ENCODE results near the gene KCNK18.
"Not testable (repeated sequence)": the region's sequence is repeated elsewhere in the genome, so short reads cannot be mapped to it uniquely, and the experiment has no call there.

KCNK18 gene

DNA sequence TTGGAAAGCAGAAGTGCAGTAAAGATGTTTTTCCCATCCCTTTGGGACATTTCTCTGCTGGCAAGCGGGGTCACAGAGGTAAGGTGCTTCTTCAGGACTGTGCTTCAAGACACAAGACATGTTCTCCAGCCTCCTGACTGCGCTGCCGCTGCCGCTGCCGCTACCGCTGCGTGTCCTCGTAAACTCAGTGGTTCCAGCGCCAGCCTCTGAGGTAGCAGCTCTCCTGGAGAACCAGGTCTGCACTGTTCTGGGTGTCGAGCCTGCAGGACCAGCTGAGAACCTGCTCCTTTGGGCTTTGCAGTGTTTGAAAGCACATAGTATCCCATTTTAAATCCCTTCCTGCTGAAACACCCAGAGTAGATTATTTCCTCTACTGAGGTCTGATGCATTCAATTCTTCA, 13.0 kb upstream of the KCNK18 start:
- Histone ChIP-seq H3K9ac (ENCODE audit: low read length) (no peak overlapping the region), H3K27ac (ENCODE audit: low read depth, low read length) (no peak overlapping the region), H3K36me3 (ENCODE audit: control insufficient read depth, insufficient read depth, low read length) (no peaks in the 10 kb centered on the region), H3K4me1 (ENCODE audit: control insufficient read depth, insufficient read depth, low read length) (no peaks in the 10 kb centered on the region), H3K4me3 (ENCODE audit: low read length) (no peak overlapping the region), H3K27me3 (ENCODE audit: control insufficient read depth, insufficient read depth, low read length) (no peaks in the 10 kb centered on the region)

DNA sequence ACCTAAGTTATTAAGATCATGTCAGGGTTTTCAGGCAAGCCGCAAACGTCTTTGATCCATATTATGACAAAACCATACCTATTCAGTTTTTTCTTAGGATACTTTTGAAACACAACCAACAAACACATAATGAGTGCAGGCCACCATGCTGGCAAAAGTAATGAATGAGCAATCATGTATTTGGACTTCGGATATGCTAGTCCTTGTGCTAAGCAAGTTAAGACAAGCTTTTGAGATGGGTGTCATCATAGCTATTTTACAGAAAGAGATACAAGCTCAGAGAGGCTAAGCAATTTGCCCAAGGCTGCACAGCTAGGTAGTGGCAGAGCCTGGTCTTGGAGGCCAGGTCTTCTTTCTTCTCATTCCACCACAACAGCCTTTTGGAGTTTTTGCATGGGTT, 12.5 kb upstream of the KCNK18 start:
- no peaks in the 10 kb centered on the region for H3K27me3 ChIP-seq (ENCODE audit: control insufficient read depth, insufficient read depth, low read length)
- no peaks in the 10 kb centered on the region for H3K36me3 ChIP-seq (ENCODE audit: control insufficient read depth, insufficient read depth, low read length)
- H3K9ac ChIP-seq (ENCODE audit: low read length) = no peak overlapping the region
- no peak overlapping the region for H3K27ac ChIP-seq (ENCODE audit: low read depth, low read length)
- no peak overlapping the region for H3K4me3 ChIP-seq (ENCODE audit: low read length)
- H3K4me1 ChIP-seq (ENCODE audit: control insufficient read depth, insufficient read depth, low read length) = no peaks in the 10 kb centered on the region

DNA sequence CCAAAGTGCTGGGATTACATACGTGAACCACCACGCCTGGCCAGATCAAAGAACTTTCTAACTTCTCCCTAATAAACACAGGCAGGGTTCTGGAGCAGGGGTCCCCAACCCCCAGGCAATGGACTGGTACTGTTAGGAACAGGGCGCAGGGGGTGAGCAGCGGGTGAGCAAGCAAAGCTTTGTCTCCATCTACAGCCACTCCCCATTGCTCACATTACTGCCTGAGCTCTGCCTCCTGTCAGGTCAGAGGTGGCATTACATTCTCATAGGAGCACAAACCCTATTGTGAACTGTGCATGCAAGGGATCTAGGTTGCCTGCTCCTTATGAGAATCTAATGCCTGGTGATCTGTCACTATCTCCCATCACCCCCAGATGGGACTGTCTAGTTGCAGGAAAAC, 11.5 kb upstream of the KCNK18 start:
- H3K4me1 ChIP-seq (ENCODE audit: control insufficient read depth, insufficient read depth, low read length); H3K4me3 ChIP-seq (ENCODE audit: low read length); H3K27me3 ChIP-seq (ENCODE audit: control insufficient read depth, insufficient read depth, low read length); H3K36me3 ChIP-seq (ENCODE audit: control insufficient read depth, insufficient read depth, low read length); H3K27ac ChIP-seq (ENCODE audit: low read depth, low read length); H3K9ac ChIP-seq (ENCODE audit: low read length): not testable (repeated sequence)

DNA sequence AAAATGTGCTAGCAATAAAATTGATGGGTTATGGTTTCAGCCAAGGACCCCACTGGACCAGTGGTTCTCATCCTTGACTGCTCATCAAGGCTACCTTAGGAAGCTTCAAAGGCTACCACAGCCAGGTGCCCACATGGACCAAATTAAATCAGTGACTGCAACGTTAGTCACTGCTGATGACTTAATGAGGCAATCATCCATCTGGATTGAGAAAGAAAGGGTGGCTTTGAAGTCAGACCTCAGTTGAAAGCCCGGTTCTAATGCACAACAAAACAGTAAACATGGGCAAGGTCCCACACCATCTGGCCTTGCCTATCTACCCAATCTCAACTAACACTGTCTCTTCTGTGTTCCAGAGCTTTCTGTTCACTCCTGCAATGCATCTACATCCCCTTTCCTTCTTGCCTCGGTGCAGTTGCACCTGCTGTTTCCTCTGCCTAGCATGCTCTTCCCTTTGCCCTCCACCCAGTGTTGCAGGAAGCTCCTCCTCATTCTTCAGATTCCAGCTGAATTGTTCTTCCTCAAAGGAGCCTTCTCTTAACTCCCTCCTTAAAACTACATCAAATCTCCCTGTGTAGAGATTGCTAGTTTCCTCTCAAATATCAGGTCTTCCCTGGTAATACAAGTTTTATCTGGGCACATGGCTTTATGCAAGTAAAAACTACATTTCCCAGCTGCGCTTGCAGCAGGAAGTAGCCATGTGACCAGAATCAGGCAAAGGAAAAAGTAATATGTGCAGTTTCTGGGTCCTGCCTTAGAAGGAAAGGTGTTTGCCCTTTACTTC, 10.3 kb upstream of the KCNK18 start:
- Histone ChIP-seq H3K4me3 (ENCODE audit: low read length) (no peak overlapping the region), H3K36me3 (ENCODE audit: control insufficient read depth, insufficient read depth, low read length) (no peaks in the 10 kb centered on the region), H3K9ac (ENCODE audit: low read length) (no peak overlapping the region), H3K27ac (ENCODE audit: low read depth, low read length) (no peak overlapping the region), H3K4me1 (ENCODE audit: control insufficient read depth, insufficient read depth, low read length) (no peaks in the 10 kb centered on the region), H3K27me3 (ENCODE audit: control insufficient read depth, insufficient read depth, low read length) (no peaks in the 10 kb centered on the region)

DNA sequence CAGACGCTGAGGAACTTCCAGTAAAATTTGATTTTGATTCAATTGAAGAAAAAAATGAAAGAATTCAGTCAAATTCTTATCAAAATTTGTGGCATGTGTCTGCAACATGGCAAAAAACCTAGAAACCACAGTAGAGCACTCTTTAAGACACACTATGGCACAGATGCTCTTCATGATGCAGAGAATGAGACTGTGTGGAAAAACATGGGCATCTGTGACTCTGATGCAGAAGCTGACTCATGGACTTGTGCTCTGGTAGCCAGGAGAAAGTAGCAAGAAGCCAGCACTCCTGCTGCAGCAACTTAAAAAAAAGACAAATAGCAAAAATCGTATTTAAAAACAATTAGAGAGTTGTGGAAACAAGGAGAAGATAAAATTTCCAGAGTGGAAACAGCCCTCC, 8.9 kb upstream of the KCNK18 start:
- H3K27ac ChIP-seq (ENCODE audit: low read depth, low read length) = no peak overlapping the region
- no peak overlapping the region for H3K4me3 ChIP-seq (ENCODE audit: low read length)
- no peaks in the 10 kb centered on the region for H3K27me3 ChIP-seq (ENCODE audit: control insufficient read depth, insufficient read depth, low read length)
- H3K4me1 ChIP-seq (ENCODE audit: control insufficient read depth, insufficient read depth, low read length) = no peaks in the 10 kb centered on the region
- no peak overlapping the region for H3K9ac ChIP-seq (ENCODE audit: low read length)
- H3K36me3 ChIP-seq (ENCODE audit: control insufficient read depth, insufficient read depth, low read length) = no peaks in the 10 kb centered on the region

DNA sequence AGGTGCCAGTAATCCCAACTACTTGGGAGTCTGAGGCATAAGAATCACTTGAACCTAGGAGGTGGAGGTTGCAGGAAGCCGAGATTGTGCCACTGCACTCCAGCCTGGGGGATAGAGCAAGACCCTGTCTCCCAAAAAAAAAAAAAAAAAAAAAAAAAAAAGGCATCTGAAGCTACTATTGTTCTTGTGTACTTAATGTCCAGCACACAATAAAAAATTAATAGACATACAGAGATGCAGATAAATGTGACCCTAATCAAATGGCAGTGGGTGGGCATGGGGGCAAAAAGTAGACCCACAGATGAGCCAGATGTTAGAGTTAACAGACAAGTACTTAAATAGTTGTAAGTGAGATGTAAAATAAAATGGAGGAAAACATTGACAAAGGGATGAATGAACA, 7.7 kb upstream of the KCNK18 start:
- H3K4me1 ChIP-seq (ENCODE audit: control insufficient read depth, insufficient read depth, low read length) = no peaks in the 10 kb centered on the region
- no peaks in the 10 kb centered on the region for H3K36me3 ChIP-seq (ENCODE audit: control insufficient read depth, insufficient read depth, low read length)
- H3K4me3 ChIP-seq (ENCODE audit: low read length) = no peak overlapping the region
- H3K9ac ChIP-seq (ENCODE audit: low read length) = no peak overlapping the region
- H3K27ac ChIP-seq (ENCODE audit: low read depth, low read length) = no peak overlapping the region
- peaks cover under 1% of the 10 kb centered on the region for H3K27me3 ChIP-seq (ENCODE audit: control insufficient read depth, insufficient read depth, low read length)

DNA sequence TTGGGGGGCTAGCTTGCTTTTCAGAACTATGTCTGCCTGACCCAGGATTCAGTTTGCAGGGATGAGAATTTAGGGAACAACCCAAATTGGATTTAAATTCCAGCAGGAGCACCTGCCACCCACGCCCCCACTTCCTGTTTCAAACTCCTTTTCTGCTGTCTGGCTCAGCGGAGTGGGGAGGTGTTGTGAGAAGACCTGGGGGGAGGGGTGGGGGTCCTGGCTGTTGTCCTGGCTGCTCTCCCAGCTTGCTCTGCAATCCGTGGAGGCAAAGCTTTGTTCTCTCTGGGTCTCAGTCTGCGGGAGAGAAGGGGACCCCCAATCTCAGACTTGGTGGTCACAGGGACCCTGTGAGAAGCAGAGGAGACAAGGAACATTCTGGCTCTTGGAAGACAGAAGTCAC, 799 bp downstream of the KCNK18 start:
- Histone ChIP-seq H3K4me3 (ENCODE audit: low read length) (no peak overlapping the region), H3K36me3 (ENCODE audit: control insufficient read depth, insufficient read depth, low read length) (no peaks in the 10 kb centered on the region), H3K27ac (ENCODE audit: low read depth, low read length) (no peak overlapping the region), H3K4me1 (ENCODE audit: control insufficient read depth, insufficient read depth, low read length) (no peaks in the 10 kb centered on the region), H3K9ac (ENCODE audit: low read length) (no peak overlapping the region), H3K27me3 (ENCODE audit: control insufficient read depth, insufficient read depth, low read length) (peaks cover 3% of the 10 kb centered on the region)

DNA sequence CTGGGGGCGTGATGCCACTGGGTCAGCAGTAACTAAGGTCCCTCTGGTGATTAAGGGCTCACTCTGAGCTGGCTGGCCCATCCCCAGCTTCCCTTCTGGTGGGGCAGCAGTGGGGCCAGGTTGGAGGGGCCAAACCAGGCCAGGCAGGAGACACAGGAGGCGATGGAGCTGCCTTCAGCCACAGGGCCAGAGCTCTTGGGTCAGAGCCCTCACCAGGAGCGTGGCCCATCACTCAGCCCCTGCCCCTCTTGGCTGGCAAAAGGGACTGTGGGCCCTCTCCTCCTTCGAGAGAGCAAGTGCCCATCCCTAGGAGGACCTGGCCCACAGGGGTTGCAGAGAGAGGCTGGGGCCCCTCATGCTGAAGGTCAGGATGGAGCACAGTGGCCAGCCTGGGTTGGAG, 4.5 kb downstream of the KCNK18 start:
- Histone ChIP-seq H3K4me3 (ENCODE audit: low read length) (no peak overlapping the region), H3K27ac (ENCODE audit: low read depth, low read length) (no peak overlapping the region), H3K9ac (ENCODE audit: low read length) (no peak overlapping the region), H3K4me1 (ENCODE audit: control insufficient read depth, insufficient read depth, low read length) (no peaks in the 10 kb centered on the region), H3K27me3 (ENCODE audit: control insufficient read depth, insufficient read depth, low read length) (no peaks in the 10 kb centered on the region), H3K36me3 (ENCODE audit: control insufficient read depth, insufficient read depth, low read length) (no peaks in the 10 kb centered on the region)

DNA sequence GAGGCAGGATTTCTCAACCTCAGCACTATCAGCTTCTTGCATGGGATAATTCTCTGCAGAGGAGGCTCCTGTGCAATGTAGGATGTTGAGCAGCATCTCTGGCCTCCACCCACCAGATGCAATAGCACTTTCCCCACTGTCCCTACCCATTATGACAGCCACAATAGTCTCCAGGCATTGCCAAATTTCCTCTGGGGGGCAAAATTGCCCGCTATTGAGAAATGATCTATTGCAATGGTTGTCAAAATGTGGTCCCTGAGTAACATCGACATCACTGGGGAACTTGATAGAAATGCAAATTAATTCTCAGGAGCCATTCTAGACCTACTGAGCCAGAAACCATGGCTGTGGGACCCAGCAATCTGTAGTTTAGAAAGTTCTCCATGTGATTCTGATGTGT, 7.0 kb downstream of the KCNK18 start:
- Histone ChIP-seq H3K36me3 (ENCODE audit: control insufficient read depth, insufficient read depth, low read length) (no peaks in the 10 kb centered on the region), H3K4me3 (ENCODE audit: low read length) (no peak overlapping the region), H3K4me1 (ENCODE audit: control insufficient read depth, insufficient read depth, low read length) (no peaks in the 10 kb centered on the region), H3K9ac (ENCODE audit: low read length) (no peak overlapping the region), H3K27me3 (ENCODE audit: control insufficient read depth, insufficient read depth, low read length) (no peaks in the 10 kb centered on the region), H3K27ac (ENCODE audit: low read depth, low read length) (no peak overlapping the region)

DNA sequence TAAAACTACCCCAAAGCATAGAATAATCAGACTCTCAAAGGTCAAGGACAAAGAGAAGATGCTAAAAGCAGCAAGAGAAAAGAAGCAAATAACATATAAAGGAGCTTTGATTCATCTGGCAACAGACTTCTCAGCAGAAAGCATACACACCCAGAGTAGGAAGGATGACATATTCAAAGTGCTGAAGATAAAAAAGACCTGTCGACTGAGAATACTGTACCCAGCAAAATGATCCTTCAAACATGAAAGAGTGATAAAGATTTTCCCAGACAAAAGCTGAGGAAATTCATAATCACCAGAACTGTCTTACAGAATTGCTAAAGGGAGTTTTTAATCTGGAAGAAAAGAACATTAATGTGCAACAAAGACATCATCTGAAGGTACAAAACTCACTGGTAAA, 14.9 kb downstream of the KCNK18 start:
- H3K9ac ChIP-seq (ENCODE audit: low read length) = no peak overlapping the region
- H3K27ac ChIP-seq (ENCODE audit: low read depth, low read length) = no peak overlapping the region
- H3K4me1 ChIP-seq (ENCODE audit: control insufficient read depth, insufficient read depth, low read length) = peaks cover 4% of the 10 kb centered on the region
- H3K36me3 ChIP-seq (ENCODE audit: control insufficient read depth, insufficient read depth, low read length) = no peaks in the 10 kb centered on the region
- H3K27me3 ChIP-seq (ENCODE audit: control insufficient read depth, insufficient read depth, low read length) = peaks cover 9% of the 10 kb centered on the region
- no peak overlapping the region for H3K4me3 ChIP-seq (ENCODE audit: low read length)

DNA sequence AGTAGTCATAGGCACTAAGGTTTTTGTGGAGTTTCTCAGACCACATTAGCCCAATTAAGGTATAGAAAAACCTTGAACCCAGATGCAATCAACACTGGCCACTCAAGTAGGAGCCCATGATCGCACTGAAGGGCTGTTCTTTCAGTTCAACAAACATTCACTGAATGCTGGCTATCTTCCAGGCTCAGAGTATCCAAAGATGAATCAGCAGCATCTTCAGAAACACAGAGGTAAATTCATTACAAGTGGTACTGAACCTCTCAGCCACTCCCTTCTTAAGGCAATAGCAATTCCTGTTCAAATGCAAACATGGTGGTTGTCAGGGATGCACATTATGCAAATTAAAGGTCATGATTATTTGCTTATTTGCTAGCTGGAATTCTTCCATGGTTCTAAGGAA, 17.1 kb downstream of the KCNK18 start:
- H3K4me3 ChIP-seq (ENCODE audit: low read length) = no peak overlapping the region
- peaks cover 10% of the 10 kb centered on the region for H3K27me3 ChIP-seq (ENCODE audit: control insufficient read depth, insufficient read depth, low read length)
- peaks cover 4% of the 10 kb centered on the region for H3K4me1 ChIP-seq (ENCODE audit: control insufficient read depth, insufficient read depth, low read length)
- no peak overlapping the region for H3K27ac ChIP-seq (ENCODE audit: low read depth, low read length)
- no peaks in the 10 kb centered on the region for H3K36me3 ChIP-seq (ENCODE audit: control insufficient read depth, insufficient read depth, low read length)
- no peak overlapping the region for H3K9ac ChIP-seq (ENCODE audit: low read length)

DNA sequence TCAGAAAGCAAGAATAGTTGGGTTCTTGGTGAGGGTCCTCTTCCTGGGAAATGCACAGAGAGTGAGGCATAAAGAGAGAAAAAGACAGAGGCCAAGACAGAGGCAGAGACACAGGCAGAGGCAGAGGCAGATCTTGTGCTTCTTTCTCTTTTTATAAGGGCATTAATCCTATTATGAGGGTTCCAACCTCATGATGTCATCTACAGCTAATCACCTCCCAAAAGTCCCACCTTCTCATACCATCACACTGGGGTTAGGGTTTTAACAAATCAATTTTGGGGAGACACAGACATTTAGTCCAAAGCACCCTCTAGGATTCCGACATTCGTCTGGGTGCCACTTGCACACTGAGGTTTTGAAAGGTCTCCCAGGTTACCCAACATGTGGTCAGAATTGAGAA, 17.8 kb downstream of the KCNK18 start:
- no peak overlapping the region for H3K9ac ChIP-seq (ENCODE audit: low read length)
- no peak overlapping the region for H3K27ac ChIP-seq (ENCODE audit: low read depth, low read length)
- no peaks in the 10 kb centered on the region for H3K36me3 ChIP-seq (ENCODE audit: control insufficient read depth, insufficient read depth, low read length)
- peaks cover 4% of the 10 kb centered on the region for H3K4me1 ChIP-seq (ENCODE audit: control insufficient read depth, insufficient read depth, low read length)
- H3K27me3 ChIP-seq (ENCODE audit: control insufficient read depth, insufficient read depth, low read length) = peaks cover 10% of the 10 kb centered on the region
- H3K4me3 ChIP-seq (ENCODE audit: low read length) = no peak overlapping the region

DNA sequence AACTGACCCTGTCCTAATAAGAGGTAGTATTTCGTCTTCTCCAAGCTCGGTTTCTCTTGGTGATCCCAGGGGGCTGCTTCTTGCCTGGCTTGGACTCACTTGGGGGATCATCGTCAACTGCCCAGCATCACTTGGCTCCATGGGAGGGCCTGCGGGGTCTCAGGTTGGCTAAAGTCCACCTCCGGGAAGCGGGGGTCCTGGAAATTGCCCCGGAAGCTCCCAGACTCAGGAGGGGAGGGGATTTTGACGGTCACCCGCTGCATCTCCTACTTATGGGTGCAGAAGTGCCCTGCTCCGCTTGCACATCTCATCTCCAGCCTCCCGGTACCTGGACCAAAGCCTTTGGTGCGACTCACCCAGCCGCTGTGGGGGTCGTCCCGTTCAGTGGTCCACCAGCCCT, 18.7 kb downstream of the KCNK18 start:
- no peak overlapping the region for H3K9ac ChIP-seq (ENCODE audit: low read length)
- H3K27ac ChIP-seq (ENCODE audit: low read depth, low read length) = no peak overlapping the region
- H3K4me3 ChIP-seq (ENCODE audit: low read length) = no peak overlapping the region
- peaks cover 4% of the 10 kb centered on the region for H3K4me1 ChIP-seq (ENCODE audit: control insufficient read depth, insufficient read depth, low read length)
- H3K36me3 ChIP-seq (ENCODE audit: control insufficient read depth, insufficient read depth, low read length) = no peaks in the 10 kb centered on the region
- peaks cover 10% of the 10 kb centered on the region for H3K27me3 ChIP-seq (ENCODE audit: control insufficient read depth, insufficient read depth, low read length)

All from rectal smooth muscle tissue (tissue), 1 donor.